Measurements from ENCODE around the gene GIGYF1. TPM values are rescaled to one million over a fixed set of nuclear protein-coding genes. Genes with fewer than 3 reads are reported as not detected.
A peak's percentile ranks its signal among the peaks of the same experiment; 100 is the strongest.

The GIGYF1 gene
- total RNA-seq, 2 experiments from 2014 or later = 32.8 to 37.8 TPM

DNA sequence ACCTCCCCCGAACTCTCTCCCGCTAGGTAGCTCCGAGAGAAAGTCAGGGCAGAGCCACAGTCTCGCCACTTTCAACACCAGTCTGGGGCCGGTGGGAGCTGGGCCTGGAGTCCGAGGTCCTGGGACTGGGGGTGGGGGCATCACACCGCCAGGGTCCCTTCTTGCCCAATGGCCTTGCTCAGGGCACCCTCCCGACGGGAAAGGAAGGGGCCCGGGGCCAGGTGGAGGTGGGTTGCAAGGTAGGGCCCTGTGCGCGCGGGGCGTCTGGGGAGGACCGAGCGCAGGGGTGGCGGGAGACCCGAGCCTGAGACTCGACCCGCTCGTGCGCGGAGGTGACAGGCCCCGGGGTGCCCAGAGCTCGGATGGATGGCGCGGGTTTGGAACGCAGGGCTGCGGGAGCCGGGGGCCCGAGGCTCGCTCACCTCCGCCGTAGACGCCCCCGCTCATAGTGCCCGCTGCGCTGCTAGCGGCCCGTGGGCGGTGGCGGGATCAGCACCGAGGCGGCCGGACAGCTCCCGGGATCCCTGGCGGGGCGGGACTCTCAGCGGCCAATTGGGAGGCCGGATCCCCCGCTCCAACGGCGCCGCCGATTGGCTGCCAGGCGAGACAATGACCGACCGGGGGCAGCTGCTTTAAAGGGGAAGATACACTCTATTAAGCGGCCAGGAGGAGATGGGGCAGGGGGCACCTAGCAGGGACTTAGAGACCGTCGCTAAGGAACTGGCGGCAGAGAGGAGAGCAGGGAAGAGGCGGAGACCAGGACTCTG lies 38.0 kb downstream of the GIGYF1 start, which contains the start of gene ACTL6B:
TSS of gene ACTL6B (minus strand) at position 541 of the 767 bp plus-strand sequence. CDS start at position 447, 94 bp downstream.
- H3K4me1 Mint-ChIP-seq (ENCODE audit: low read depth) = peaks cover 1% of the 10 kb centered on the region
- CTCF ChIA-PET = interaction anchor here (0.6 to 1.3 kb wide), 3 partner anchors 11 to 22 kb away, joined by 3 to 5 read pairs (median 3); no protein-coding TSS in a partner anchor
- no peaks in the 10 kb centered on the region for H3K36me3 Mint-ChIP-seq (ENCODE audit: low read depth)
- no peak within 1 kb of the TSS for H3K4me3 Mint-ChIP-seq
- no peaks in the 10 kb centered on the region for H3K9me3 Mint-ChIP-seq
- peak; percentile 60 for DNase-seq
- H3K27ac Mint-ChIP-seq = no peak within 1 kb of the TSS
- peaks cover 27% of the 10 kb centered on the region for H3K27me3 Mint-ChIP-seq (ENCODE audit: low read depth)
- intact Hi-C loops (cut with micrococcal nuclease) = no loop called here

DNA sequence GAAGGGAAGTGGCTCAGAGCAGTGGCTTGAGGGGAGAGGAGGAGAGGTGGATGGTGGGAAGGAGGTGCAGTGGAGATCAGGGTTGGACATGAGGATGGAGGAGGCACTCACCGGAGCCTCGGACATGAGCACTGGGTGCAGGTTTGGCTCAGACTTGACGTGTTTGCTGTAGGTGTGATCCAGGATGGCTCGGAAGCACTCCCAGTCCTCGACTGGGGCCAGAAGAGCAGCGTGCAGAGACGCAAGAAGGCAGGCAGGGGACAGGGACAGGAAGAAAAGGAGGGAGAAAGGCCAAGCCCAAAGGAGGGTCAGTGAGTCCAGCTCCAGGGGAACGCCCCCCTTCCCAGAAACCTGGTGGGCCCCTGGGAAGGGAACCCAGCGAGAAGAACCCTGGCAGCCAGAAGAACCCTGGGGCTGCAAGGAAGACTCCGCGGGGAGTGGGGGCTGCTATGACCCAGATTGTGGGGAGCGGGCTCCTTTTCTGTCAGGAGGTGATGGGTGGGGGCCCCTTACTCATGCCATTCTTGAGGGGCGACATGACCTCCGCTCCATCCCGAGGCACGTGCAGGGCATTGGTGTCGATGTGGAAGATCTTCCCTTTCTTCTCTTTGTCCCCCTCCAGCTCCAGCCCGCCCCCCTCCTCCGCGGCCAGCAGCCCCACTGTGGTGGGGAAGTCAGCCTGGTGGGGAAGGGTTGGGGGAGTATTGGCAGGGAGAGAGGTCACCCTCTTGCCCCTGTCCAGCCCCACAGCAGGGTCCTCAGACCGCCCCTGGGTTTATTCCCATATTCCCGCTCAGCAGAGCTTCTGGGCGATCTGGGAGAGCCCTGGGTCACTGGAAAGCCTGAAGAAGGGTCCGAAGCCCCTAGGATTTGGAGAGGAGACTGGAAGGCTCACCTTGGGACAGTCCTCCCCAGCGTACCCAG lies 38.9 kb downstream of the GIGYF1 start:
- Mint-ChIP-seq H3K4me1 (ENCODE audit: low read depth) (peaks cover 1% of the 10 kb centered on the region), H3K36me3 (ENCODE audit: low read depth) (no peaks in the 10 kb centered on the region)

DNA sequence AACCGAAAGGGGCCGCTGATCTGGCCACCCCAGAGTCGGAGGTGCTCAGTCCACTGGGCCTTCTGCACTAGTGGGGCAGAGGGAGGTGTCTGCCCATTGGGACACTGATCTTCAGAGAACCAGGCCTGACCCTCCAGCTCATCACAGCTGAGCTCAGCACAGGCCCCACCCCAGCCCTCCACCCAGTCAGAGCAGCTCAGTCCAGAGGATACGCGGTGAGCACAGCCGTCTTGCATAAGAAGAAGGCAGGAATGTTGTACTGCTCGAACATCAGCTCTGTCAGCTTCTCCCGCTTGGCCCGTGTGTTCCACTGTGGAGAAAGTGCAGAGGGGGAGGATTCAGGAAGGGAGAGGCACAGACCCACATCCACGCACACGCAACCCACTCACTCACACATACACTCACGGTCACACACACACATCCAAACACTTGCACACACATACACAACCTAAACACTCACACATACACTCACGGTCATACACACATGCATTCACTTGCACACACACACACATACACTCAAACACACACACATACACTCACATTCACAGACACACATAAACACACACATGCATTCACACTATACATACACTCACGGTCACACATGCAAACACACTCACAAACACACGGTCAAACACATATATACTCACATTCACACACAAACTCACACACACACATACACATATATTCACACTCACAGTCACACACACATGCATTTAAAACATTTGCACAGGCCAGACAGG lies 44.1 kb downstream of the GIGYF1 start:
- H3K4me3 Mint-ChIP-seq = no peak overlapping the region
- intact Hi-C loops (cut with micrococcal nuclease) = no loop called here
- H3K27me3 Mint-ChIP-seq (ENCODE audit: low read depth) = peaks cover 15% of the 10 kb centered on the region
- H3K36me3 Mint-ChIP-seq (ENCODE audit: low read depth) = no peaks in the 10 kb centered on the region
- no peak overlapping the region for H3K27ac Mint-ChIP-seq
- H3K9me3 Mint-ChIP-seq = no peaks in the 10 kb centered on the region
- peaks cover 1% of the 10 kb centered on the region for H3K4me1 Mint-ChIP-seq (ENCODE audit: low read depth)
- CTCF ChIA-PET = no interaction called here
- no peak for DNase-seq

More for the DNA sequence above, 38.9 kb downstream of the GIGYF1 start:
- no peak overlapping the region for H3K4me3 Mint-ChIP-seq
- no peak overlapping the region for H3K27ac Mint-ChIP-seq
- intact Hi-C loops (cut with micrococcal nuclease) = no loop called here
- CTCF ChIA-PET = interaction anchor here (0.6 kb wide), 2 partner anchors 12 to 14 kb away, joined by 3 read pairs; no protein-coding TSS in a partner anchor
- H3K27me3 Mint-ChIP-seq (ENCODE audit: low read depth) = peaks cover 29% of the 10 kb centered on the region
- H3K9me3 Mint-ChIP-seq = no peaks in the 10 kb centered on the region
- no peak for DNase-seq

DNA sequence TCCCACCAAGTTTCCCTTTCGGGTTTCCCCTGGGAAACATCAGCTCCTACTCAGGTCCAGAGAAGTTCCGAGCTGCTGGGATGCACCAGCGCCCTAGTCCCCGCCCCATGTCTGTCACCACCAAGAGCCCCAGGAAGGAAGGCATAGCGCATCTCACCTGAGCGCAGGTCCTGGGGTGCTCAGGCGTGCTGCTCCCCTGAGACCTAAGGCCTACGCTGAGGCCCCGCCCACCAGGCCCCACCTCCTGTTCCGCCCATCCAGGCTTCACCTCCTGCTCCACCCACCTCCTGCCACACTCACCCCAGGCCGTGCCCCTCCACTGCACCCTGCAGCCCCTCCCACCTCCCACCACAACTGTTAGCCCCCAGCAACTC lies 51.5 kb downstream of the GIGYF1 start:
- intact Hi-C loops (cut with micrococcal nuclease) = no loop called here
- H3K27ac Mint-ChIP-seq = no peak overlapping the region
- H3K36me3 Mint-ChIP-seq (ENCODE audit: low read depth) = no peaks in the 10 kb centered on the region
- H3K27me3 Mint-ChIP-seq (ENCODE audit: low read depth) = no peaks in the 10 kb centered on the region
- CTCF ChIA-PET = interaction anchor here (1.4 kb wide), 1 partner anchor 8 kb away, joined by 3 read pairs; no protein-coding TSS in a partner anchor
- H3K4me3 Mint-ChIP-seq = no peak overlapping the region
- H3K9me3 Mint-ChIP-seq = no peaks in the 10 kb centered on the region
- no peaks in the 10 kb centered on the region for H3K4me1 Mint-ChIP-seq (ENCODE audit: low read depth)
- DNase-seq = peak; percentile 15

DNA sequence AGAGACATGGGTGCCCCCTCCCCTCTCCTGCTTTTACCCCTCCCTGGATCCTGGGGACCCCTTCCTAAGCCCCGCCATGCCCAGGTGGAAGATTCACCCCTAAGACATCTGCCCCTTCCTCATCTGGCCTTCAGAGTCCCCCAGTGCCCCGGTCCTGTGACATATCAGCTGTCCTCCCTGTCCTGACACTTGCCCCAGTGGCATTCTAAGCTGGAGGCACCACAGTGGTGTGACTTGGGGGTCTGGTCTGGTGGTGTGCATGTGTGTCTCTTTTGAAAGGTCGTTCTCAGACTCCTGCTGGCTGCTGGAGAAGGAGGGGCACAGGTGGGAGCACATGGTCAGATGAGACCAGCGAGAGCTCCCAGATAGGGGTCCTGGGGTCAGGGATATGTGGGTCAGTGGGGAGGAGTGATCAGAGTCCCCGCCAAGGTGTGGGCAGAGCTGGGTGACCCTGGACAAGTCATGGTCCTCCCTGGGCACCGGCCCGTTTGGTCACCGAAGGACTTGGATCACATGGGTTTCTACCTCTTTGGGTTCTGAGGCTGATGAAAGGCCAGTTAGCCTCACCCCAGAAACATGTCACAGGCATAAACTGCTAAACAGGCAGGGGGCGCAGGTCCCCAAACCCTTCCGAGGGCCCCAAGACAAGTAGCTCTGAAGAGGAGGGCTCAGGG lies 52.1 kb downstream of the GIGYF1 start:
- no peak overlapping the region for H3K4me3 Mint-ChIP-seq
- H3K4me1 Mint-ChIP-seq (ENCODE audit: low read depth) = no peaks in the 10 kb centered on the region
- H3K36me3 Mint-ChIP-seq (ENCODE audit: low read depth) = no peaks in the 10 kb centered on the region
- no peaks in the 10 kb centered on the region for H3K9me3 Mint-ChIP-seq
- H3K27me3 Mint-ChIP-seq (ENCODE audit: low read depth) = no peaks in the 10 kb centered on the region
- CTCF ChIA-PET = interaction anchor here (1.4 kb wide), 1 partner anchor 8 kb away, joined by 3 read pairs; no protein-coding TSS in a partner anchor
- no peak overlapping the region for H3K27ac Mint-ChIP-seq
- intact Hi-C loops (cut with micrococcal nuclease) = no loop called here
- no peak for DNase-seq

DNA sequence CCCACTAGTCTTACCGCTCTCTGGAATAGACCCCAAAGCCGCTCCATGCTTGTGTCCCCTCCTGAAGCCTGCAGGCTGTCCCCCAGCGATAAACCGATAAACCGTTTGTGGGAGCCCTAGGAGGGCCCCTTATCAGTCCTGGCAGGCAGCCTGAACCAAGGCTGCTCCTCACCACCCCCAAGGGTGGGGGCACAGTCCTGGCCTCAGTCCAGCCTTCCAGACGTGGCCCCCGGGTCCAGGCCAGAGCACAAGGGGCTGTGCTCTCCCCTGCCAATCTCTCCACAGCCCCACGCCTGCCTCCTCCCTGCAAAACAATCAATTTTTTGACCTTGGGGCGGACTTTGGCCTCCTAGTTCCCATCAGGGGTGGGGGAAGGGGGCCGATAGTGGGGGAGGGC lies 52.6 kb downstream of the GIGYF1 start, which contains the start of gene TFR2:
TSS of gene TFR2 (minus strand) at position 90 of the 397 bp plus-strand sequence. CDS start at position 47, 43 bp downstream.
- intact Hi-C loops (cut with micrococcal nuclease) = no loop called here
- Mint-ChIP-seq H3K9me3 (no peaks in the 10 kb centered on the region), H3K36me3 (ENCODE audit: low read depth) (no peaks in the 10 kb centered on the region), H3K27me3 (ENCODE audit: low read depth) (no peaks in the 10 kb centered on the region), H3K27ac (no peak within 1 kb of the TSS), H3K4me3 (no peak within 1 kb of the TSS), H3K4me1 (ENCODE audit: low read depth) (no peaks in the 10 kb centered on the region)
- no peak for DNase-seq
- CTCF ChIA-PET = no interaction called here

DNA sequence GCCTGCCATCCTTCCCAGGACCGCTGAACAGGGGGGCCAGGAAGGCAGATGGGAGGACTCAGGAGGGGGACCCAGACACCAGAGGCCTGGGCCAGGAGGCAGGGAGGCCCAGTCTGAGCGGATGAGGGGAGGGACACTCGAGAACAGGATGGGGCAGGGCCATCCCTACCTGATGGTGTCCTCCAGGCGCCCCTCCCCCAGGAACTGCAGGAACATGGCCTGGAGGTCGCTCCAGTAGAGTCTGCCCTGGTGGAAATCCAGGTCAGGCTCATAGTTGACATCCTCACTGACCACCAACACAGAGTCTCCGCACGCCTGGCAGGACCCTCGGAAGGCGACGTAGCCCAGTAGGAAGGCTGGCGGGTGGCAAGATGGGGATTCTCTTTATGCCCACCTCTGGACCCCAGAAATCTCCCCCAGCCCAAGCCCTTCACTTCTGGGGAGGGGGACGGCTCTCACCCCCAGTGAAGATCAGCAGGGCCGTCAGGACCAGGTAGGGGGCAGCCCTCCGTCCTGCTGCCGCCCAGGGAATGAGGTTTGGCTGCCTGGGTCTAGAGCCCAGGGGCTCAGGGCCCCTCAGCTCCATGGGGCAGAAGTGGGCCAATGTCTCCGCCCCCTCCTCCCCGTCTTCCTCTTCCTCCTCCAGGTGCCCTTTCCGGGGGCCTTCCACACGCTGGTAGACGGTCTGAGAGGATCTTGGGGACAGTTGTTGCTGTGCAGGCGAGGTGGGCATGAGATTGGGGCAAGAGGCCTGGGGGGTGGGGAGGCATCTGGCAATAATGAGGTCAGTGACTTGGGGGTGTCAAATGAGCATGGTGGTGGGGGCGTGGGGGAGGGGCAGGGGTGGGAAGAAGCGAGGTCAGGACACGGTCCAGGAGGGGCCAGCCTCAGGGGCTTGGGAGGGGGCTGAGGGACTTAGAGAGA lies 53.3 kb downstream of the GIGYF1 start:
- H3K36me3 Mint-ChIP-seq (ENCODE audit: low read depth) = peaks cover 2% of the 10 kb centered on the region
- H3K9me3 Mint-ChIP-seq = no peaks in the 10 kb centered on the region
- no peak for DNase-seq
- intact Hi-C loops (cut with micrococcal nuclease) = no loop called here
- no peaks in the 10 kb centered on the region for H3K27me3 Mint-ChIP-seq (ENCODE audit: low read depth)
- H3K27ac Mint-ChIP-seq = no peak overlapping the region
- CTCF ChIA-PET = no interaction called here
- no peak overlapping the region for H3K4me3 Mint-ChIP-seq
- H3K4me1 Mint-ChIP-seq (ENCODE audit: low read depth) = no peaks in the 10 kb centered on the region

DNA sequence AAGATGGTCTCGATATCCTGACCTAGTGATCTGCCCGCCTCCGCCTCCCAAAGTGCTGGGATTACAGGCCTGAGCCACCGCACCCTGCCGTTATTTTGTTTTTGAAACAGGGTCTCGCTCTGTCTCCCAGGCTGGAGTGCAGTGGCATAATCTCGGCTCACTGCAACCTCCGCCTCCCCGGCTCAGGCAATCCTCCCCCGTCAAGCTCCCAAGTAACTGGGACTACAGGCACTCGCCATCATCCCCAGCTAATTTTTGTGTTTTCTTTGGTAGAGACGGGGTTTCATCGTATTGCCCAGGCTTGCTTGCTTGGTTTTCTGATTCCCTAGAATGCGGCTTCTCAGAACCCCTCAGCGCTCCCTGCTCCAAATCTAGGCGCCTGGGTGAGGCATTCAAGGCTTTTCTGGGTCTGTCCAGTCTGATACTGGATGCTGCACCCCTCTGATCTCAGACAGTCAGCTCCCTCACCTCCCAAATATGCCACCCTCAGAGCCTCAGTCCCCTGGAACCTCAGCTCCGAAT lies 54.0 kb downstream of the GIGYF1 start:
- H3K9me3 Mint-ChIP-seq = no peaks in the 10 kb centered on the region
- H3K36me3 Mint-ChIP-seq (ENCODE audit: low read depth) = peaks cover 3% of the 10 kb centered on the region
- intact Hi-C loops (cut with micrococcal nuclease) = no loop called here
- H3K4me3 Mint-ChIP-seq = no peak overlapping the region
- H3K27ac Mint-ChIP-seq = no peak overlapping the region
- no peaks in the 10 kb centered on the region for H3K4me1 Mint-ChIP-seq (ENCODE audit: low read depth)
- no peak for DNase-seq
- CTCF ChIA-PET = interaction anchor here (0.6 kb wide), 2 partner anchors 212 to 536 kb away, joined by 3 read pairs; partner anchors contain the start of gene SLC12A9
- H3K27me3 Mint-ChIP-seq (ENCODE audit: low read depth) = no peaks in the 10 kb centered on the region

DNA sequence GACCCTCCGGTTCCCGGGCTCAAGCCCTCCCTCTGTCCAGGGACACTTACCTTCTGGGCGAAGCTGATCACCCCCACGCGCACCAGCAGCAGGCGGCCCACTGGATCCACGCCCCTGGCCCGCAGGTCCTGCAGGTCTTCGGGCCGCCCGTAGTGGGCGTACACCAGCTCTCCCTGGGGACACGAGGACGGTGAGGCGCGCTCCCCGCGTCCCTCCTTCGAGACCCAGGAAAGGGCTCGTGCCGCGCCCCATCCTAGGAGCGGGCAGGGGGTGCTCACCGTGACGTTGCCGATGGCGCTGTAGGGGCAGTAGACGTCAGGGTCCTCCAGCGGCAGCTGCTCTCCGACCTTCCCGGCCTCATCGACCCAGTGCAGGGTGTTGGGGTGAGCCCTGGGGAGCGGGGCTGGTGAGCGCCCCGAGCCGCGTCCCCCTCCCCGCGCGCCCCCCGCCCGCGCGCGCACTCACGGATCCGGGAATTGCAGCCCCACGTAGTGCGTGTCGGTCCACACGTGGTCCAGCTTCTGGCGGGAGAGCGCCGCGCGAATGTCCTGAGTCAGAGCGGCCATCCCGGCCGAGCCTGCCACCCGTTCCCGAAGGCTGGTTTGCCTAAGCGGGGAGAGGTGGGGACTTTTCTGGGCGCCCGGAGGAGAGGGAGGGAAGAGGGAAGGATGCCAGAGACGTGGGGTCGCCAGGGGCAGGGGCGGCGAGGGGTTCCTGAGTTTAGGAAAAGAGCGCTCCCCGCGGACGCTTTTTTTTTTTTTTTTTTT lies 60.9 kb downstream of the GIGYF1 start:
- DNase-seq = peak; percentile 71
- Mint-ChIP-seq H3K4me3 (peak overlapping the region; percentile 80), H3K9me3 (no peaks in the 10 kb centered on the region), H3K36me3 (ENCODE audit: low read depth) (peaks cover 6% of the 10 kb centered on the region), H3K4me1 (ENCODE audit: low read depth) (peaks cover 22% of the 10 kb centered on the region), H3K27ac (peak overlapping the region; percentile 76), H3K27me3 (ENCODE audit: low read depth) (no peaks in the 10 kb centered on the region)
- intact Hi-C loops (cut with micrococcal nuclease) = loop anchor here (1.0 to 5.0 kb wide), 2 partner anchors 58 to 94 kb away; no protein-coding TSS in a partner anchor
- CTCF ChIA-PET = interaction anchor here (0.6 to 3.9 kb wide), 15 partner anchors 9 to 92 kb away, joined by 3 to 38 read pairs (median 4); partner anchors contain the start of genes ACTL6B, MOSPD3 and POP7

DNA sequence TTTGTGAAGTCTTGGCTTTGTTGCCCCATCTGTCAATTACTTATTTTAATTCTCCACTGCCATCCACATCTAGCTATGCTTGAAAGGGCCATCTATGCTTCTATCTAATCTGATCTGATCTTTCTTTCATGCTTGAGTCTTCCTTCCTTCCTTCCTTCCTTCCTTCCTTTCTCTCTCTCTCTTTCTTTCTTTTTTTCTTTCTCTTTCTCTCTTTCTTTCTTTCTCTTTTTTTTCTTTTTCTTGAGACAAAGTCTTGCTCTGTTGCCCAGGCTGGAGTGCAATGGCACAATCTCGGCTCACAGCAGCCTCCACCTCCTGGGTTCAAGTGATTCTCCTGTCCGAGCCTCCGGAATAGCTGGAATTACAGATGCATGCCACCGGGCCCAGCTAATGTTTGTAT lies 64.0 kb downstream of the GIGYF1 start:
- Mint-ChIP-seq H3K27ac (peak overlapping the region; percentile 26), H3K36me3 (ENCODE audit: low read depth) (peaks cover 3% of the 10 kb centered on the region), H3K27me3 (ENCODE audit: low read depth) (no peaks in the 10 kb centered on the region), H3K4me1 (ENCODE audit: low read depth) (peaks cover 35% of the 10 kb centered on the region), H3K4me3 (no peak overlapping the region), H3K9me3 (no peaks in the 10 kb centered on the region)
- CTCF ChIA-PET = interaction anchor here (0.6 to 2.5 kb wide), 6 partner anchors 17 to 185 kb away, joined by 3 to 16 read pairs (median 4); partner anchors contain the start of gene MOSPD3
- intact Hi-C loops (cut with micrococcal nuclease) = loop anchor here (5.0 kb wide), 1 partner anchor 97 kb away; no protein-coding TSS in a partner anchor
- DNase-seq = no peak
